Measurements from ENCODE around the gene C11orf98. TPM values are rescaled to one million over a fixed set of nuclear protein-coding genes. Genes with fewer than 3 reads are reported as not detected.

C11orf98 gene
- total and polyA plus RNA-seq, 2 of the 13 experiments (the other 11 are each of a cell fraction or from before 2014, with no cell fraction given) = 30.4 to 91.8 TPM

GRCh38 chr11:62678770-62679696 is 14.0 kb upstream of the C11orf98 start, which contains the start of gene UBXN1 (continued):
- TF ChIP-seq TRAFD1 (CRISPR knock-in tag; IDR thresholded peaks at IDR 0.05; ENCODE audit: borderline replicate concordance) (no peak), PHF20 (CRISPR knock-in tag; IDR thresholded peaks at IDR 0.05) (peak; percentile 97), ZBED4 (CRISPR knock-in tag; IDR thresholded peaks at IDR 0.05; ENCODE audit: borderline replicate concordance) (peak; percentile 40; the same call in 1 of the 2 replicates), HIVEP1 (CRISPR knock-in tag; IDR thresholded peaks at IDR 0.05) (peak; percentile 90), ZNF354B (CRISPR knock-in tag; IDR thresholded peaks at IDR 0.05) (no peak), ATF7-NPFF (CRISPR knock-in tag; IDR thresholded peaks at IDR 0.05; ENCODE audit: low read depth) (peak; percentile 38; the same call in 1 of the 2 replicates), SAP130 (CRISPR knock-in tag; IDR thresholded peaks at IDR 0.05; ENCODE audit: low read depth) (peak; percentile 96), HNRNPH1 (optimal IDR thresholded peaks at IDR 0.05; ENCODE audit: low read depth, low read length) (peak; percentile 51), HOXA5 (CRISPR knock-in tag; IDR thresholded peaks at IDR 0.05) (no peak), KDM6A (CRISPR knock-in tag; IDR thresholded peaks at IDR 0.05; ENCODE audit: low read depth) (no peak), POGZ (CRISPR knock-in tag; IDR thresholded peaks at IDR 0.05) (peak; percentile 65; the same call in 1 of the 2 replicates), PATZ1 (CRISPR knock-in tag; IDR thresholded peaks at IDR 0.05) (peak; percentile 57; the same call in 1 of the 2 replicates), CSRNP1 (CRISPR knock-in tag; IDR thresholded peaks at IDR 0.05) (peak; percentile 40; the same call in 1 of the 2 replicates), TOPORS (CRISPR knock-in tag; IDR thresholded peaks at IDR 0.05) (0 out of 2 replicates have a peak, but pooled peaks have one; percentile 80), TCF7 (IDR thresholded peaks at IDR 0.05; ENCODE audit: low read depth) (no peak), SALL2 (CRISPR knock-in tag; IDR thresholded peaks at IDR 0.05) (0 out of 2 replicates have a peak, but pooled peaks have one; percentile 32), MYC (CRISPR knock-in tag; IDR thresholded peaks at IDR 0.05; ENCODE audit: borderline replicate concordance) (peak; percentile 73; the same call in 1 of the 2 replicates)

Data from HepG2 (cell line).